Type B pancreatic cell (in vitro differentiated cells): Measurements from ENCODE around the gene MAB21L4. TPM values are rescaled to one million over a fixed set of nuclear protein-coding genes. Genes with fewer than 3 reads are reported as not detected.

Experiments
- DNase-seq: peaks from one replicate; pipeline ENCODE4 v3.0.0; 2021; ENCODE audit warnings: mixed read lengths; ENCODE audit not compliant: unreplicated experiment; ENCODE audit errors: extremely low spot score
- H3K27ac Mint-ChIP-seq: 2 replicates; pipeline ENCODE4 v1.8.0; 2021; ENCODE audit warnings: mild to moderate bottlenecking, mixed read lengths
- H3K27me3 Mint-ChIP-seq: 2 replicates; pipeline ENCODE4 v1.8.0; 2021; ENCODE audit warnings: mixed read lengths
- H3K36me3 Mint-ChIP-seq: 2 replicates; pipeline ENCODE4 v1.8.0; 2021; ENCODE audit warnings: mixed read lengths
- H3K4me1 Mint-ChIP-seq: one replicate; pipeline ENCODE4 v1.8.0; 2021; ENCODE audit warnings: mixed read lengths; ENCODE audit not compliant: unreplicated experiment
- H3K4me3 Mint-ChIP-seq: 2 replicates; pipeline ENCODE4 v1.8.0; 2021; ENCODE audit warnings: mild to moderate bottlenecking, mixed read lengths
- H3K9me3 Mint-ChIP-seq: 2 replicates; pipeline ENCODE4 v1.8.0; 2021; ENCODE audit warnings: mixed read lengths
- total RNA-seq: library from RNA; stranded (reverse); gene quantifications from 2 replicates; pipeline ENCODE4 v1.2.1, GENCODE V29; 2021; ENCODE audit warnings: low replicate concordance
- TF ChIP-seq, protein P1 (sequence below): fragments of 200-600 bp; sonication (generic); conservative IDR thresholded peaks from 2 replicates; pipeline ENCODE4 v1.5.0; 2021; ENCODE audit warnings: antibody characterized with exemption, mild to moderate bottlenecking

The MAB21L4 gene
- total RNA-seq, 1 donor from 2014 or later: 62.0 TPM

DNA sequence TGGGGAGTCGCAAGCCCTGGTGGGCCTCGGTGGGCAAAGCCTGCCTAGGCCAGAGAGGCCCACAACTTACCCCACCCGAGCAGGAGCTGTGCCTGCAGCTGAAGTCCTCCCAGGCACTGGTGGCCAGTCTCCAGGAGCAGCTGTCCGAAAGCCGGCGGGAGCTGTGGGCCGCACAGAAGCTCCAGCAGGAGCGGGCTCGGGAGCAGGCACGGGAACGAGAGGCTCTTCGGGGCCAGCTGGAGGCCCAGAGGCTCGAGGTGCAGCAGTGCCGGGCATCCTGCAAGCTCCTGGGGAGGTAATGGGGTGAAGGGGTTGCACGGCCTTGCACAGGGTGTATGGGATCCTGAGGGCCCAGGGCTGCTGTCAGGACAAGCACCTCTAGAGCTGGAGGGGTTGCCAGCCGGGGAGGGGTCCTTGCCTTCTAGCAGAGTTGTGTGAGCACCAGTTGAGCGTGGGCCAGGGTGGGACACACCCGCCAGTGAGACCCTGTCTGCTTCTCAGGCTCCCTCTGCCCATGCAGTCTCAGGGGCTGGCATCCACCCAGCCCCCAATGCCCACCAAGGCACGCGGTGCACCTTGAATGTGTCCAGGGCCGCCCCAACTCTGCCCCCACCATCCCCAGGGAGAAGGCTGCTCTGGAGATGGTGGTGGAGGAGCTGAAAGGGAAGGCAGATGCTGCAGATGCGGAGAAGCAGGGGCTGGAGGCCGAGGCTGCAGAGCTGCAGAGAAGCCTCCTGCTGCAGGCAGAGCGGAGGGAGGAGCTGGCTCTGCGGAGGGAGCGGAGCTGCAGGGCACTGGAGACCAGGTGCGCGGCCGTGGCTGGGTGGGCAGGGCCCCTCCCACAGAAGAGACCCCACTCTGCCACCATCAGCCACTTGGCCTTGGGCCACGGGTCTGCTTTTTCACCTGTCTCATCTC is 37.4 kb upstream of the MAB21L4 start:
- DNase-seq: no peak
- Mint-ChIP-seq H3K4me3 (no peak overlapping the region), H3K27ac (no peak overlapping the region), H3K27me3 (peaks cover under 1% of the 10 kb centered on the region), H3K9me3 (peaks cover 2% of the 10 kb centered on the region), H3K4me1 (peaks cover 8% of the 10 kb centered on the region), H3K36me3 (no peaks in the 10 kb centered on the region)
- TF ChIP-seq, protein P1, sequence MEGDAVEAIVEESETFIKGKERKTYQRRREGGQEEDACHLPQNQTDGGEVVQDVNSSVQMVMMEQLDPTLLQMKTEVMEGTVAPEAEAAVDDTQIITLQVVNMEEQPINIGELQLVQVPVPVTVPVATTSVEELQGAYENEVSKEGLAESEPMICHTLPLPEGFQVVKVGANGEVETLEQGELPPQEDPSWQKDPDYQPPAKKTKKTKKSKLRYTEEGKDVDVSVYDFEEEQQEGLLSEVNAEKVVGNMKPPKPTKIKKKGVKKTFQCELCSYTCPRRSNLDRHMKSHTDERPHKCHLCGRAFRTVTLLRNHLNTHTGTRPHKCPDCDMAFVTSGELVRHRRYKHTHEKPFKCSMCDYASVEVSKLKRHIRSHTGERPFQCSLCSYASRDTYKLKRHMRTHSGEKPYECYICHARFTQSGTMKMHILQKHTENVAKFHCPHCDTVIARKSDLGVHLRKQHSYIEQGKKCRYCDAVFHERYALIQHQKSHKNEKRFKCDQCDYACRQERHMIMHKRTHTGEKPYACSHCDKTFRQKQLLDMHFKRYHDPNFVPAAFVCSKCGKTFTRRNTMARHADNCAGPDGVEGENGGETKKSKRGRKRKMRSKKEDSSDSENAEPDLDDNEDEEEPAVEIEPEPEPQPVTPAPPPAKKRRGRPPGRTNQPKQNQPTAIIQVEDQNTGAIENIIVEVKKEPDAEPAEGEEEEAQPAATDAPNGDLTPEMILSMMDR: no peak

DNA sequence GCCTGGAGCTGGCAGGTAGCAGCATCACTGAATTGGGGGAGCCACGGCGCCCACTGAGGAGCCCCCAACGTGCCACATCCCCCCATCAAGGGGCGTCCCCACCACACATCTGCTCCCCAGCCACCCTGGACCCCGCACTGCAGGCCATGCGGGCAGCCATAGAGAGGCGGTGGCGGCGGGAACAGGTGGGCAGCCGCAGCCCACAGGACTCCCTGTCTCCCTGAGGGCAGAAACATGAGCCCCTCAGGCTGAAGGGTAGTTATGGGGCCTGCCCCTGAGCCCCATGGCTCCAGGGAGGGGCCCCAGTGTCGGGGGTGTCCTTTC is 36.7 kb upstream of the MAB21L4 start:
- Mint-ChIP-seq H3K9me3 (no peaks in the 10 kb centered on the region), H3K4me3 (no peak overlapping the region), H3K27ac (no peak overlapping the region), H3K4me1 (peaks cover 8% of the 10 kb centered on the region), H3K36me3 (no peaks in the 10 kb centered on the region), H3K27me3 (no peaks in the 10 kb centered on the region)
- TF ChIP-seq, protein P1: no peak
- DNase-seq: no peak

DNA sequence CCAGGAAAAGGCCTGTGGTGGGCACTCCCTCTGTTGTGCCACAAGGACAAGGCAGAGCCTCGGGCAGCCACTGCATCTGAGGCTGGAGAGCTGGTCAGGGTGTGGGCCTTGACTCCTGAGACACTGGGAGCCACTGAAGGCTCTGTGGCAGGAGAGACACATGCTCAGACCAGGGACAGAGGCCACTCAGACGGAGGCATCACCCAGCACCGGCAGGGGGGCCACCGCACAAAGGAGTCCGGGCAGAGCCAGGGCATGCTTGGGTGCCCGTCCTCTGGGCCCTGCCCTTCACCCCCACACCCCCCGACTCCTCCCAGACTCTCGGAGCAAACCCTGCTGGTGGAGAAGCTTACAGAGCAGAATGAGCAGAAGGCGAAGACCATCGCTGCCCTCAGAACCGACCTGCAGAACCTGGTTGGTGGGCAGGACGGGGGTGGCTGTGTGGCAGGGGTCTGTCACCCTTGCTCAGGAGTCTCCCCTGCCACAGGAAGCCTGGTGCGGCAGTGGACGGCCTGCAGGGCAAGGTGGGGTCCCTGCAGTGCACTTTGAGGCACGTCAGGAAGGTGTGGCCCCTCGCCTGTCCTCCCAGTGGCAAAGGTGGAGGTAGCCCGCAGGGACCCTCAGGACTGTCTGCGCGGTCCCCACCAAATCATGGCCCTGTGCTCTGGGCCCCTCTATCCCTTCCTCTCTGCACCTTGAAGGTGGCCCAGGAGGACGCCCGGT is 36.2 kb upstream of the MAB21L4 start:
- no peak for DNase-seq
- H3K27me3 Mint-ChIP-seq: no peaks in the 10 kb centered on the region
- H3K4me3 Mint-ChIP-seq: no peak overlapping the region
- no peaks in the 10 kb centered on the region for H3K36me3 Mint-ChIP-seq
- TF ChIP-seq, protein P1: no peak
- peaks cover 11% of the 10 kb centered on the region for H3K4me1 Mint-ChIP-seq
- H3K9me3 Mint-ChIP-seq: no peaks in the 10 kb centered on the region
- H3K27ac Mint-ChIP-seq: no peak overlapping the region

DNA sequence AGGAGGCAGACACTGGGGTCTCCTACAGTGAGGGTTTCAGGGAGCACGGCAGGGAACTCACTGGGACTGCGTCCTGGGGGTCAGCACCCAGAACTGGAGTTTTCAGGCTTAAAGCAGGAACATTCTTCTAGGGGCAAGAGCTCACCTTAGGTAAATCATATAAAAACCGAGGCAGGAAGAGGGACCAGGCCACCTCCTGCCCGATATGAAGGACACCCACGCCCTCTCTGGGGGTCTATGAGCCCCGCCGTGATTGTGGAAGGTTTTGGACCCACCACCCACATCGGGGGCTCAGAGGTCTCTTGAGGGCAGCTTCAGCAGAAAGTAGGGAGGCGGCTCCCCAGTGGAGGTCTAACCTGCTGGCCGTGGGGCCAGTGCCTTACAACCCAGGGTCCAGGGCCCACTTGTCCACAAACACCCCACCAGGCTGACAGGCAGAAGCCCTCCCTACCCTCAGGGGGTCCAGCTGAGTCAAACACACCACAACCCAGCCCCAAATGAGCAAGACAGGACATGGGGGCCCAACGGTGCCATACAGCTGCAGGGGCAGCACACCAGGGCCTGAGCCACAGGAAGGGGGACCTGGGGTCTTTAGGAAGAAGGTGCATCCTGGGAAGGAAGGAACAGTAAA is 35.5 kb upstream of the MAB21L4 start:
- no peak overlapping the region for H3K27ac Mint-ChIP-seq
- TF ChIP-seq, protein P1: no peak

DNA sequence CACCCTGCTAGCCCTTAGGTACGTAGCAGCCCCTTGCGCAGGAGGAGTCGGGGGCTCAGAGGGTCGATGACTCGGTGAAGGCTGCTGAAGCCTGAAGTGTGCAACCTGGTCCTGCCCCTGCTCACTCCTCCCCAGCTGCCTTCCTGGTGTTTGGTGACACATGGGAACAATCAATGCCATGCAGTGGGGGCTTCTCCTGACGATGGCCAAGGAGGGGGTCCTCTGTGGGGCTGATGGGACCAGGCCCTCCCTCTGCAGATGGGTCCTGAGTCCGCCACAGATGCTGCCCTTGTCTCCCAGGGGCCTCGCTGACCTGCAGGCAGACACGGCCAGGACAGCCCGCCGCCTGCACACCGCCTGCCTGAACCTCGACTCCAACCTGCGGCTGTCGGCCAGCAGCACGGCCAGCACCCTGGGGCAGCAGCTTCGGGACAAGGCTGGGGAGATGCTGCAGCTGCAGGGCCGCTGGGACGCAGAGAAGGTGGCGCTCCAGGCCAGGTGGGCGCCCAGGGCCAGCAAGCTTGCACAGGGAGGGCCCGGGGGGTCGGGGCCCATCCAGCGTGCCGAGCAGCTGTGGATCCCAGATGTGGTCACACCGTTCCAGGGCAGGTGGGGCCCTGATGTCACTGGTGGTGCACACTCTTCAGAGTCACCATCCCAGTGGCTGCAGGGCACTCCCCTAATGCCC is 34.8 kb upstream of the MAB21L4 start:
- no peak overlapping the region for H3K4me3 Mint-ChIP-seq
- H3K27ac Mint-ChIP-seq: no peak overlapping the region
- DNase-seq: no peak
- TF ChIP-seq, protein P1: no peak
- no peaks in the 10 kb centered on the region for H3K36me3 Mint-ChIP-seq
- no peaks in the 10 kb centered on the region for H3K9me3 Mint-ChIP-seq
- H3K4me1 Mint-ChIP-seq: peaks cover 15% of the 10 kb centered on the region
- H3K27me3 Mint-ChIP-seq: no peaks in the 10 kb centered on the region

More for the DNA sequence above, 35.5 kb upstream of the MAB21L4 start:
- Mint-ChIP-seq H3K4me3 (no peak overlapping the region), H3K9me3 (no peaks in the 10 kb centered on the region), H3K4me1 (peaks cover 15% of the 10 kb centered on the region), H3K27me3 (no peaks in the 10 kb centered on the region), H3K36me3 (no peaks in the 10 kb centered on the region)
- no peak for DNase-seq
